ENCODE measurements around the gene KLHL10.

The KLHL10 gene

DNA sequence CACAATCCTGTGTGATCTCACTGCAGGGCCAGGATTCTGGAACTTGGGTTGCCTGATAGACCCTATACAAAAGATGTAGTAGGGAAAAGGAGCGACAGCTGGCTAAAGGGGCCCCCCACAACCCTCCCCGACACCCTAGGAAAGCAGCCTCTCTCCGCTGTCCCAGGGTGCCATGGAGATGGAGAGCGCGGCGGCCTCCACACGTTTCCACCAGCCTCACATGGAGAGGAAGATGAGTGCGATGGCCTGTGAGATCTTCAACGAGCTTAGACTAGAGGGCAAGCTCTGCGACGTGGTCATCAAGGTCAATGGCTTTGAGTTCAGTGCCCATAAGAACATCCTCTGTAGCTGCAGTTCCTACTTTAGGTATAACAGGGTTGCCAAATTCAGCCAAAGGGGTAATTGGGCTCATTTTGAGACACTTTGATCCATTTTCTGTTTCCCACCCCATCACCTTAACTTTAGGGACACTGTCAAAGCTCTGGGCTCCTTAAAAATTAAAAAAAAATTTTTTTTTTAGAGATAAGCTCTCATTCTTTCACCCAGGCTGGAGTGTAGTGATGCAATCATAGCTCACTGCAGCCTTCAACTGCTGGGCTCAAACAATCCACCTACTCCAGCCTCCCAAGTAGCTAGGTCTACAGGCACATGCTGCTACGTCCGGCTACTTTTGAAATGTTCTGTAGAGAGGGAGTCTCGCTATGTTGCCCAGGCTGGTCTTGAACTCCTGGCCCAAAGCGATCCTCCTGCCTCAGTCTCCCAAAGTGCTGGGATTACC, at the start of gene KLHL10:
Gene KLHL10 (plus strand): TSS at position 65 of the 778 bp plus-strand sequence. CDS start 108 bp downstream, at position 173.
- DNase-seq = no peak

DNA sequence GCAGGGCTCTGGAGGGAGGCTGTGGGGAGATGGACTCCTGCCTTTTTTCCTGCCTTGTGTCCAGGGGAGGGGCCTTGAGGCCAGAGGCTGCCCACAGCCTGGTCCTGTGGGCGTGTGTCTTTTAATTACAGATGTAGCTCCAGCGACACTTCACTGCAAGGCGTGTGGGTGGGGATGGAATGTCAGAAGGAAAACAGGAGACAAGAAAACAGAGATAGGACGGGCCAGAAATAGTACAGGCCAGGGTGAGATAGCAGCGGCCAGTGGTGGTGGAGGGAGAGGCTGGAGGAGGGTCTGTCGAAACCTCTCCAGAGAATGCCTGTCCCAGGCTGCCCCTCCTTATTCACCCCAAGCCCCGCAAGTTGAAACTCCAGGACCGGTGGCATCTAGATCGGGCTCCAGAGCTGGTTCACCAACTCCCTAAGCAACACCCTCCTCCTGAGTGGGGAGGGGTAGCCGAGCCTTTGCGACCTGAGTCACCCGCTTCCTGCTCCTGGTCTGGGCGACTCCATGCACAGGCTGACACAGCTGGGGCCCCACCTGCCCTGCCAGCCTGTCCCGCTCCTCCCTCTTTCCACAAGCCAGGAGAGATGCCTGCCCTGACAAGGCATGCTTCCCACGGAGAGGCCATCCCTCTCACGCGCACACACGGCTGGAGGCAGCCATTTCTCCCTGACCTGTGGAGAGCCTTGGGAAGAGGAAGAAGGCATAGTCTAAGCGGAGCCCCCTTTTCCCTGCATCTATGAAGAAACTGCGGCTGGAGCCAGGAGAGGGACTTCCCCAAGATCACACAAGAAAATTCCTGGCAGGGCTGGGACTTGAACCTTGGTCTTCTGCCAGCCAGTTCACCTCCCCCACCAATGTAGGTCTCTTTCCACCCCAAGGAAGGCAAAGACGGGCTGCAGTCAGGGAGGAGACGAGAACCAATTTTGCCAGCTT, 44.5 kb upstream of the KLHL10 start:
- DNase-seq = no peak

DNA sequence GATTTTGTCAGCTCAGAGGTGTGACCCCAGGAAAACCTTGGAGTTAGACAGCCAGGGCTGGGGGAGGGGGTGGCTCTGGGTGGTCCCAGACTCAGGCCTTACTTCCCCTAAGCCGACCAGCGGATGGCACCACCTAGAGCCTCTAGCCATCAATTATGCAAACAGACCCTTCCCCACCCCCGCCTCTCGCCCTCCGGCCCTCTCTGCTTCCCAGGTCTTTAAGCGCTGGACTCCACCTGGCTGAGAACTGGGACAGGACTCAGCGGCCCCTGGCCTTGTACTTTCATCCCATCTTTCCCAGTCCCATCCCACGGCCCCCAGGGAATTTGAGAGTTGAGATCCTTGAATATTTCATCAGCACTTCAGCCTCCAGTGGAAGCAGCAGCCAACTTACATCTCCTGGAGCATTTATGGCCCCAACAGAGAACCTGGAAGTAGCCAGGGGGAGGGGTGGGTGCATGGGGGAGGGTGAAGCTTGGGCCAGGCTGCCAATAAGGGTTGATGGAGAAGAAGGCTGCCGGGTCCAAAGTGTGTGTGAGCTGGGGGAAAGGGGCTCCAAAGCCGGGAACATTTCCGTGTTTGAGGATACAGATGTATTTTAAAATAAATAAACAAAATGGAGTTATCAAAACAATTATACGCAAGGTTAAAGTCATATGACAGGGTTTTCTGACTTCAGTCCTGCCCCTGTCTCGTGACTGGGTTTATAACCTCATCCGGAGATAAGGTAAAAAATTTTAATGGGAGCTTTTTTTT, 43.7 kb upstream of the KLHL10 start:
- no peak for DNase-seq

DNA sequence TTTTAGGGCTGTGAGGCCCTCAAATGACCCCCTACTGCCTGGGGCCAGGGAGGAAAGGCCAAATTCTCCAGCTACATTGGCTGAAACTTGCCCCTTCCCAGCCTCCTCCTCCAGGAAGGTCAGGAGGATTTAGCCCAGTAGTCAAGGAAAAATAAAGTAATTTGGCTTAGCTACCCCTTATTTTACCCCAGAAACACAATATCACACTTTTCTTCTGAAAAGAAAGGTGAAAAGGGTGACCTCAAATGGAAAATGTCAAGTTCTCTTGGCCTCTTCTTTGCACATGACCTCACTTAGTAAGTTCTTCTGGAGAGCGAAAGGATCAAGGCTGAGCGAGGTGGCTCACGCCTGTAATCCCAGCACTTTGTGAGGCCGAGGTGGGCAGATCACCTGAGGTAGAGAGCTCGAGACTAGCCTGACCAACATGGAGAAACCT, 43.1 kb upstream of the KLHL10 start:
- no peak for DNase-seq

DNA sequence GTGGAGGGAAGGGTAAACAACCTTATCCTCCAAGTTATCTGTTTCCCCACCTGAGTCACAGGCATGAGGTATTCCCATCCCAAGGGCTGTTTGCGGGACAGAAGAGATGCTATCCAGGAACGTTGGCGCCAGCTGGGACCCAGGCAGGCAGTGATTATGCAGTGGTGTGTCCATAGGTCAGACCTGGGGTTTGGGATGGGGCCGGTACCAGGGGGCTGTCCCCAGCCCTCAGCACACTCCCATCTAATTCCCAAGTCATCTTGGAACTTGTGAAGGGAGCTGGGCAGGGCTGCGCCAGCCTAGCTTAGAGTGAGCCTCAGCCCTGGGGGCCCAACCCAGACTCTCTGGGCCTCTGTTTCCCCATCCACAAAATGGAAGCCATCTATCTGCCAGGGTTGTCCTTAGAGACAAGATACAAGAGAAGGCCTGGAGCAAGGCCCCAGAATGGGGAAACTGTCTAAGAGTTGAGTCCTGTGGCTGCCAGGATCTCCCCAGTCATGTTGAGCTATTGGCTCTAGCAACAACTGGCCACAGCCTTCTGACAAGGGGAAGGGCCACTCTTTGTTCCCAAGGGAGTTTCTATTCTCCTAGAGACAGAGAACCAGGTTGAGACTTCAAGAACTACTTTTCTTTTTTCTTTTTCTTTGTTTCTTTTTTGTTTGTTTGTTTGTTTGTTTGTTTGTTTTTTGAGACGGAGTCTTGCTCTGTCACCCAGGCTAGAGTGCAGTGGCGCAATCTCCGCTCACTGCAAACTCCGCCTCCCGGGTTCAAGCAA, 41.3 kb upstream of the KLHL10 start:
- no peak for DNase-seq

DNA sequence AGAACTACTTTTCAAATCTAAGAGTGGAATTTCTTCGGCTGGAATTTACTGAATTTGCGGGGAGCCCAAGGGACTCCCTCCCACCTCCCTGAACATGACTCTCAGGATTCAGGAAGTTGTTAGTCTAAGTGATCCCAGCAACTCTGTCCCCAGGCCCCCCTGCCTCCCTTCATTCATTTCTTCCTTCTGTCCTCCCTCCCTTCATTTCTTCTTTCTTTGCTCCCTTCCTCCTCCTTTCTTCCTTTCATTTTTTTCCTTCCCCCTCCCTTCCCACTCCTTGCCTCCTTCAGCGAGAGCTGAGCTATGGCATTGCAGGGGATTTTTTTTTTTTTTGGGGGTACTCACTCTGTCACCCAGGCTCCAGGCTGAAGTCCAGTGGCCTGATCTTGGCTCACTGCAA, 40.2 kb upstream of the KLHL10 start:
- DNase-seq = no peak

DNA sequence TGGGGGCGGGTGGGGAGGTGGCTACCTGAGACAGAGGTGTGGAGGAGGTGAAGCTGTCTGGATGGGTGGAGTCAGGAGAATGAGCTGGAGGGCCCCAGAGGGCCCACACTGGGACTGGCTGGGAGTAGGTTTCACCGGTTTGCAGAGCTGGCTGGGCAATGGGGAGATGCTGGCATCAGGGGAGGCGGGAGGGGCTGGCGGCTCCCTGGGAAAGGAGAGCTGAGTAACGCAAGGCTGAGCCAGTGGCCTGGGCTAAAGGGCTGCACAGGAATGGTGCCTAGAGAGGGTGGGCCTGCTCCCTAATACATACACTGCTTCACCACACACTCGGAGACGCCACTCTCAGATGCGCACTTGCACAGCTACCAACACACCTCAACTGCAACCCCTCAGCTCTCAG, 38.3 kb upstream of the KLHL10 start:
- DNase-seq = no peak

DNA sequence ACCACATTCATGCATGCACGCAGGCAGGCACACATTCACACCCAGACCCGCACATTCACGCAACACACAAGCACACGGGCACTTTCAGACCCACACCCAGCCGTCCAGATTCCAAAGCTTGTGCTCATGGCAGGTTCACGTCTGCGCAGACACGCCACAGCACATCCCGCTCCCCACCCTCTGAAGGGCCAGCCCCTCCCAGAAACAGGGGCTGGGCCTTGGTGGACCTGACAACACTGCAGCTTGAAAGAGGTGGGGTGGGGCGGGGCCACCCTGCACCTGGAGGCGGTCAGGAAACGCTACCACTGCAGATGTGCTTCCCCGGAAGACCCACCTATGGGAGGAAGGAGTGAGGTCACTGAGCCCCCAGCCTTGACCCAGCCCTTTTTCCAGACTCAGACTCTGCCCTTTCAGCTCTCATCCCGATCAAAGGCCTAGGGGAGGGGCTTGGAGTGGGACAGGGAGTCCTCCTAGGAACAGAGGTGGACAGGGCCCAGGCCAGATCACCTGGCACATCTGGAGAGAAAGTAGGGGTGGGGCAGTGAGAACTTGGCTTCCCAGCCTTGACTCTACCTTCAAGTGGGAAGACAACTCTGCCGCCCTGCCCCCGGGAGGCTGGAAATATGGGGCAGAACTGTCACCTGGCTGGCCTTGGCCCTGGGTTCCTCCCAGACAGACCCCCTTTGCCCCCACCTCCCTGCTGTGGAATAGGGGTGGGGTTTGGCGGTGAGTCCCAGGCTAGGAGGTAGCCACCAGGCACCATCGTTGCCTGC, 36.8 kb upstream of the KLHL10 start:
- no peak for DNase-seq

DNA sequence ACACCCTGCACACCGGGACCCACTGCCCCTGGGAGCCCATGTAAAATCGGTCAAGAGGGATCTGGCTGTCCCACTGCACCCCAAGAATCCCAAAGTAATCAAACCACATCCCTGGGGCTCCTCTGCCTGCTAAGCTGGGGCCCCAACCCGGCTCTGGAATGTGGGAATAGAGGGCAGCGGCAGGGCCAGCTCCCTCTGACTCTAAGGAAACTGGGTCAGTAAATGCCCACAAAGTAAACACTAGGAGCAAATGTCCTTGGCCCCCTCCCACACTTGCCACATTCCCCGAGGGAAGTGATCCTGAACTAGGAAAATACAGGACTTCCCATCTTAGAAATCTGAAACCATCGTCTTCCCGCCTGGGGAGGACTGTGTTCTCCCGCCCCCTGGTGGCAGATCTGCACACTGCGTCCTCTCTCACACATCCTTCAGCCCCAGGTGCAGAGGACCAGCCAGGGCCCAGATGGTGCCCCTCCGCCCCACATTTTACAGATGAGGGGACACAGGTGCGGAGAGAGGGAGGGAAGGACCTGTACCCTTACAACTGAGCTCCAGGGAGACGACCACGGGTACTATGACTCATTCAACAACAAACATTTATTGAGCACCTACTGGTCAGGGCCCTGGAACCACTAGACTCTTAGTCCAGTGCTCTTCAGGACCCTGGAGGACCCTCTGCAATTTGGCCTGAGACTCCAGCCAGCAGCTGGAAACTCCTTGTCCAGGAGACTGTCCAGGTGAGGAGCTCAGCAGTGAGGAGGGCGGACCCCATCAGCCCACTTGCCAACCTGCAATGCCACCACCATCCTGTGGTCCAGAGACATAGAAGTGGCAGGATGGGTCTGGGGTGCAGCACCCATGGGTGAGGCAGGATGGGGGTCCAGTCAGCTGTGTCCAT, 36.0 kb upstream of the KLHL10 start:
- DNase-seq = peak; percentile 82

DNA sequence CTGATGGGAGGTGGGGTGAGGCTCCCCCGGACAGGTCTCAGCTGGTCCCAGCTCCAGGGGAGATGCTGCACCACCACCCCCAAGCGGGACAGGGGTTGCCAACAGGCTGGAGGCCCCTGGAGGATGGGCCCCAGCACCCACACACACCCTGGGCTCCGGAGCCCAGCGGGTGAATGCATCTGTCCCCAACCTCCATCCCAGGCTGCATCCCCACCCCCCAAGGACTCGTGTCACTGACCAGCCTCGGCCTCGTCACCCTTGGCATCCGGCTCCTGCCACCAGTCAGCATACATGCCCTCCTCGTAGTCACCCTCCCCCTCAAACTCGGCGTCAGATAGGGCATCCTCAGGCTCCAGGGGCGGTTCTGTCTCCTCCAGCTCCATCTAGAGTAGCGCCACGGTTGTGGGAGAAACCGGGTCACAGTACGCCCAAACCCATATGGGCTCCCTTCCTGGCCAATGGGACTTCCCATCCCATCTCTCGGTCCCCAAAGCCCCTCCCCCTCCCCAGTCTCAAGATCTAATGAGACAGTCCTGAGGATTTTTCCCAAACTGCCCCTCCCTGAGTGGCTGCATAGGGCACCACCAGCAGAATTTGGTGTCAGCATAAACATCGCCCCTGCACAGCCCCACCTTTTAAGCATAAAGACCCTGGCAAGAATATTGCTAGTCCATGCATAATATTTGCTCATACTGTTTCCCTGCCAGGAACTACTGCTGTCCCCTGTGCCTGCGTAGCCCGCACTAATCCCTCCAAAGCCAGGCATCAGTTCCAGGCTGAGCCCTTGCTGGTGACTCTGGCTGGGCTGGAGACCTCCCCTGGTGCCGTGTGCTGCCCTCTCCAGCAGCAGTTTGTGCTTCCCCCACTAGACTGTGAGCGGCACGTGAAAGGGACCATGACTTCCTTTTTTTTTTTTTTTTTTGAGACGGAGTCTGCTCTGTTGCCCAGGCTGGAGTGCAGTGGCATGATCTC, 34.3 kb upstream of the KLHL10 start:
- no peak for DNase-seq

DNA sequence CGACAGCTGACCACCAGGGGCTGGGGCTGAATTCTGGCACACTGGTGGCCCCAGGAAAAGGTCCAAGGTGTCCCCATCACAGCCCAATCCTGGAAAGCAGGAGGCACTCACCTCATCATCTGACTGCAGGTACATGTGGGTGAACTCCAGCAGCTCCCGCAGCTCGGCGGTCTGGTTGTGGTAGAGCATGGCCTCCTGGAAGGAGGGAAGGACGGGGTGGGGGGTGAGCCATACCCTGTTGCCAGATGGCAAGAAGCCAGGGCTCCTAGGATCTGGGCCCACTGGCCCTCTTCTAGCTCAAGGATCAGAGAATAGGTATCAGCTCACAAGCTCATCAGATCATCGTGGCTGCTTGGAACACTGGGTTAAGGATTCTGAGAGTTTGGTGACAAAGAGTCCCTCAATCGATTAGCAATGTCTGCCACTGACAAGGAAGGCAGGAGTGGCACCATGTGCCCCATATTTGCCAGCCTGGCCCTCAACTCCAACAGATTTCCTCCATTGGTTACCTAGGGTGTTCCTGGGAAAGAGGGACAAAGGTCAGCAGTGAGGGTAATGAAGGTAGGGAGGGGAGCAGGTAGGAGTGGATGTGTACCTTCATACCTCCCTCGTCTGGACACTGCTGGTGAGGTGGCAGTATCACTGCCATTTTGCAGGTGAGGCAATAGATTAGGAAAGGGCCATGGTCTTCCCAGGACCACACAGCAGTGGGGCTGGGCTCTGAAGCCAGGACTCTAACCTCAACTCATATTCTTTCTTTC, 30.8 kb upstream of the KLHL10 start:
- no peak for DNase-seq

DNA sequence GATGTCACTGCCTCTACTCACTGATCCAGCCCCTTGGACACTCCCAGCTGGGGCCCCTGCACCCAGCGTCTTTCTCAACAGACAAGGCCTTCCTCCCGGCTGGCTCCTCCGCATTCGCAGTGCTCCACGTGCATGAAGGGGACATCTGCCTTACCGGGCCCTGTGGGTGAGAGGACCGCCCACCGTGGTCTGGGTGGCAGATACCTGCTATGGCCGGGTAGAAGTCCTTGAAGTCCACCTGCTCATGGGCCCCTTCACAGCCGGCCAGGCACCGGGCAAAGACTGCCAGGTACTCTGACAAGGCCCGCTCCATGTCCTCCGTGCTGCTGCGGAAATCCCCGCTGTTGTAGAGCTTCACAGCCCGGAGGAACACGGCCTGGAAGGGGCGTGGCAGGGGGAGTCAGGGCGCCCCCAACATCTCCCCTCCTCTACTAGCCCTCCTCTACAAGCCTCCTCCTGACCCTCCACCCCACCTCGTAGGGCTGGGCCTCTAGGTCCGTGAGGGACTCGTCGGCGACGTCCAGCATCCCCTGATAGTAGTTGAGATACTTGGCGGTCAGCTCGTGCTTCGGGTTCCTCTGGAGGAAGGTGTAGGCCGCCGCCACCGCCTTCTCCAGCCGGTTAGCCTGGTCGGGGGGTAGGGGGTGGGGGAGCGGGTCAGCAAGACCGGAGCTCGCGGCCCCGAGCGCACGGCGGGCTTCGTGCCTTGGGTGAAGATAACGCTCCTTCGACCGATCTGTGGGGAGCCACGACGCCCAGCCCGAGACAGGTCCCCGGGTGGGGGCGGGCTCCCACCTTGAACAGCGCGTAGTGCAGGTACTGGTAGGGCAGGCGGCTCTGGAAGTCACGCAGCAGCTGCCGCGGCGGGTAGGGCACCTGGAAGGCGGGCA, 26.7 kb upstream of the KLHL10 start:
- no peak for DNase-seq

DNA sequence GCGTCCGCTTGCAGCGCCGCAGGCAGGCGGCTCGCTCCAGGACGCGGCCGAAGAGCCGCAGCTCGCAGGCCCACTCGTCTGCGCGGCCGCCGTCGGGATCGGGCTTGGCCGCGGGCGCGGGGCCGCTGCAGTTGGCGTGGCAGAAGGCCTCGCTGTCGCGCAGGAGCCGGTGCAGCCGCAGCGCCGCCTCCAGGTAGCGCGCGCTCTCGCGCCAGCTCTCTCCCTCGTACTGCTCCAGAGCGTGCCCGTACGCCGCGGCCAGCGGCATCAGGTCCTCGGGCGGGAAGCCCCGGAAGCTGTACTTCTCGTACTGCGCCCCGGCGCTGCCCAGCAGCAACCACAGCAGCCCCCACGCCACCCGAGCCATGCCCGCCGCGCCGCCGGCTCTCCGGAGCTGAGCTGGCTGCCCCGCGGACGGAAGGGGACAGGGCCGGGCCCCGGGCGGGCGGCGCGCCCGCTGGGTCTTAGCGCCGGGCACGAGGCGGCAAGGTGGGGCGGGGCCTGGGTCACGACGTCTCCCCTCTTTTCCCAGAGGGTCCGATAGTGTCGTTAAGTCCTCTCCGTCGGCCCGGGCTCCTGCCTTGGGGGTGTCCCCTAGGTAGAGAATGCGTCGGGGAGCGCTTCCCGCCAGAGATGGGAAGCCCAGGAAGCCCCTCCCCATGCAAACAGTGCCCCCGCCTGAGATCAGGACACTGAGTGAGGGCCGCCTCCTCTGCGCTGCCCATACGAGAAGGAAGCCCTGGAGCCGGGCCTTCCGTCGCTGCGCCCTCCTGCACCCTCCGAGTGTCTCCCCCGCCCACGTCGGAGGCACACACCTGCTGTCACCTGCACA, 25.9 kb upstream of the KLHL10 start, which contains the start of gene P3H4:
Gene P3H4 (minus strand): TSS at position 401 of the 832 bp plus-strand sequence. CDS start 34 bp downstream, at position 367.
- peak; percentile 79 for DNase-seq

DNA sequence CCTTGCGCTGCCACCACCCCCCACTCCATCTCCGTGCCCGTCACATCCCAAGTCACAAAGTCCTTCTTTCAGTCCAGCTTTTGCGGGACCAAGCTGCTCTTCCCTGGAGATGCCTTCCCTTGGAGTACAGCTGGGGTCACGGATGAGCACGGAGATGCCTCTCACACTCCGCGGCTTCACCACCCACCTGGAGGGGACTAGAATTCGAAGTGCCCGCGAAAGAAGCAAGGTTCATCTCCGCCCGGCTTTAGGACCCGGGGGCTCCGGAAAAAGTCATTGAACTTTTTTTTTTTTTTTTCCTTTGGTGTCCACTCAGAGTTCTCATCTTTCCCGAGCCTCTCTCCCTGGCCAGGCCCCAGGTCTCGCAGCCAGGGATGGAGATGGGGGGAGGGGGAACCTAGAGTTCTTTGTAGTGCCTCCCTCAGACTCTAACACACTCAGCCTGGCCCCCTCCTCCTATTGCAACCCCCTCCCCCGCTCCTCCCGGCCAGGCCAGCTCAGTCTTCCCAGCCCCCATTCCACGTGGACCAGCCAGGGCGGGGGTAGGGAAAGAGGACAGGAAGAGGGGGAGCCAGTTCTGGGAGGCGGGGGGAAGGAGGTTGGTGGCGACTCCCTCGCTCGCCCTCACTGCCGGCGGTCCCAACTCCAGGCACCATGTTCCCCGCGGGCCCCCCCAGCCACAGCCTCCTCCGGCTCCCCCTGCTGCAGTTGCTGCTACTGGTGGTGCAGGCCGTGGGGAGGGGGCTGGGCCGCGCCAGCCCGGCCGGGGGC, 25.1 kb upstream of the KLHL10 start, which contains the start of gene FKBP10:
Gene FKBP10 (plus strand): TSS at position 624 of the 771 bp plus-strand sequence. CDS start 31 bp downstream, at position 655.
- peak; percentile 41 for DNase-seq

DNA sequence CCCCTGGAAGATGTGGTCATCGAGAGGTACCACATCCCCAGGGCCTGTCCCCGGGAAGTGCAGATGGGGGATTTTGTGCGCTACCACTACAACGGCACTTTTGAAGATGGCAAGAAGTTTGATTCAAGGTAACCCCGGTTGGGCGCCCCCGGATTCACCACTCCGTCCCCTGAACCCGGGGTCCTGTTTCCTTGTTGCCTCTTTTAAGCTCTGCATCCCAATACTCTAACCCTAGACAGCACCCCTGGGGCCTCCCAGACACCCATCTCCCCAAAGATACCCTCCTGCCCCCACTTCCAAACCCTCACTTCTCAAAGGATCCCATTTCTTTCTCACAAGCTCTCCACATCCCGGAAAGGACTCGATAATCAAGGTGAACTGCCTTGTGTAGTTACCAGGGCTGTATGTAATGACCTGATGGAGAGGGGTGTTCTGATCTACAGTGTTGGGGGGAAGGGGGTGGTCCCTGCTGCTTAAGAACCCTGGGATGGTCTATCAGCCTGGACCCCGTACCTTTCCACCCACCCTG, 24.4 kb upstream of the KLHL10 start:
- DNase-seq = no peak
